Astrocyte (in vitro differentiated cells and primary cell): ENCODE data around the gene RESF1. TPM values are rescaled to one million over a fixed set of nuclear protein-coding genes. Genes with fewer than 3 reads are reported as not detected.

Source experiments
- DNase-seq: peaks from one replicate; pipeline ENCODE4 v3.0.0-alpha.2; 2010; ENCODE audit warnings: low read depth
- FAIRE-seq: peaks from 2 replicates; lab custom pipeline; 2011; peaks lifted over from hg19 to GRCh38; lab: Jason Lieb, UNC
- H2AFZ ChIP-seq: 2 replicates; pipeline ENCODE4 v1.6.0; 2012; ENCODE audit warnings: low read depth, low read length, inconsistent platforms
- H3K27ac ChIP-seq: 2 replicates; pipeline ENCODE4 v1.5.1; 2011; ENCODE audit warnings: low read depth, low read length, inconsistent platforms
- H3K27me3 ChIP-seq: 2 replicates; pipeline ENCODE4 v1.6.0; 2011; ENCODE audit warnings: low read length, inconsistent platforms; ENCODE audit not compliant: insufficient read depth
- H3K36me3 ChIP-seq: 2 replicates; pipeline ENCODE4 v1.5.1; 2011; ENCODE audit warnings: low read length, inconsistent platforms; ENCODE audit not compliant: insufficient read depth
- H3K4me1 ChIP-seq: 2 replicates; pipeline ENCODE4 v1.5.1; 2011; ENCODE audit warnings: low read length, inconsistent platforms; ENCODE audit not compliant: insufficient read depth
- H3K4me2 ChIP-seq: 2 replicates; pipeline ENCODE4 v1.6.0; 2012; ENCODE audit warnings: low read length, inconsistent platforms
- H3K4me3 ChIP-seq: 2 replicates; pipeline ENCODE4 v1.5.1; 2011; ENCODE audit warnings: low read depth, mild to moderate bottlenecking, low read length, inconsistent platforms; ENCODE audit not compliant: insufficient read depth
- H3K79me2 ChIP-seq: 2 replicates; pipeline ENCODE4 v1.6.0; 2012; ENCODE audit warnings: mild to moderate bottlenecking, low read length, inconsistent platforms; ENCODE audit not compliant: insufficient read depth
- H3K9ac ChIP-seq: 2 replicates; pipeline ENCODE4 v1.6.0; 2012; ENCODE audit warnings: mild to moderate bottlenecking, low read length, inconsistent platforms
- H3K9me3 ChIP-seq: 2 replicates; pipeline ENCODE4 v1.5.1; 2012; ENCODE audit warnings: low read depth, mild to moderate bottlenecking, low read length, inconsistent platforms; ENCODE audit not compliant: insufficient read depth
- H4K20me1 ChIP-seq: 2 replicates; pipeline ENCODE4 v1.6.0; 2012; ENCODE audit warnings: low read length, inconsistent platforms; ENCODE audit not compliant: insufficient read depth
- H3K27ac Mint-ChIP-seq: one replicate; pipeline ENCODE4 v1.8.0; 2021; ENCODE audit warnings: mild to moderate bottlenecking, mixed read lengths; ENCODE audit not compliant: unreplicated experiment
- H3K27me3 Mint-ChIP-seq: one replicate; pipeline ENCODE4 v1.8.0; 2021; ENCODE audit warnings: low read depth, mixed read lengths; ENCODE audit not compliant: unreplicated experiment
- H3K36me3 Mint-ChIP-seq: one replicate; pipeline ENCODE4 v1.8.0; 2021; ENCODE audit warnings: low read depth, mixed read lengths; ENCODE audit not compliant: unreplicated experiment
- H3K4me1 Mint-ChIP-seq: one replicate; pipeline ENCODE4 v1.8.0; 2021; ENCODE audit warnings: low read depth, mixed read lengths; ENCODE audit not compliant: unreplicated experiment
- H3K4me3 Mint-ChIP-seq: one replicate; pipeline ENCODE4 v1.8.0; 2021; ENCODE audit warnings: mild to moderate bottlenecking, moderate library complexity, mixed read lengths; ENCODE audit not compliant: unreplicated experiment
- H3K9me3 Mint-ChIP-seq: one replicate; pipeline ENCODE4 v1.8.0; 2021; ENCODE audit warnings: mild to moderate bottlenecking, mixed read lengths; ENCODE audit not compliant: unreplicated experiment
- CTCF ChIP-seq: IDR thresholded peaks from 2 replicates; pipeline ENCODE4 v1.5.1; 2011; ENCODE audit warnings: low read depth, mild to moderate bottlenecking, inconsistent platforms, low read length, moderate library complexity; ENCODE audit not compliant: insufficient read depth
- EZH2 ChIP-seq: IDR thresholded peaks from 2 replicates; pipeline ENCODE4 v1.6.1; 2012; ENCODE audit warnings: mild to moderate bottlenecking, low read length, inconsistent platforms; ENCODE audit not compliant: insufficient read depth
- total RNA-seq: library from RNA; stranded (reverse); gene quantifications from 2 replicates; pipeline ENCODE4 v1.2.1, GENCODE V29; 2021

The RESF1 gene
- total RNA-seq, 1 donor from 2014 or later: 22.2 TPM

- H3K9ac ChIP-seq: no peak overlapping the region
- H4K20me1 ChIP-seq: peaks cover 1% of the 10 kb centered on the region
- Mint-ChIP-seq H3K27ac (no peak overlapping the region), H3K36me3 (peaks cover 39% of the 10 kb centered on the region), H3K4me3 (no peak overlapping the region), H3K27me3 (no peaks in the 10 kb centered on the region), H3K9me3 (peaks cover 11% of the 10 kb centered on the region), H3K4me1 (peaks cover 2% of the 10 kb centered on the region)
- FAIRE-seq (no peak), DNase-seq (no peak)
- no peak for TF ChIP-seq CTCF
- no peak for TF ChIP-seq EZH2
- H2AFZ ChIP-seq: no peak overlapping the region
- no peaks in the 10 kb centered on the region for H3K27me3 ChIP-seq
- H3K4me1 ChIP-seq: no peaks in the 10 kb centered on the region
- H3K4me2 ChIP-seq: no peak overlapping the region
- no peak overlapping the region for H3K27ac ChIP-seq
- H3K79me2 ChIP-seq: peaks cover 22% of the 10 kb centered on the region
- H3K36me3 ChIP-seq: no peaks in the 10 kb centered on the region
- H3K9me3 ChIP-seq: no peaks in the 10 kb centered on the region
- H3K4me3 ChIP-seq: no peak overlapping the region
Observed at GRCh38 chr12:31974673-31975072, 15.5 kb downstream of the RESF1 start.

GRCh38 chr12:31984806-31985591 lies 25.8 kb downstream of the RESF1 start:
- Histone ChIP-seq H3K9me3 (no peaks in the 10 kb centered on the region), H2AFZ (no peak overlapping the region), H3K27ac (no peak overlapping the region), H3K9ac (no peak overlapping the region), H3K36me3 (peaks cover 20% of the 10 kb centered on the region), H3K4me2 (no peak overlapping the region), H3K4me3 (no peak overlapping the region), H4K20me1 (no peaks in the 10 kb centered on the region), H3K4me1 (peaks cover 2% of the 10 kb centered on the region), H3K27me3 (no peaks in the 10 kb centered on the region), H3K79me2 (no peaks in the 10 kb centered on the region)
- peaks cover 28% of the 10 kb centered on the region for H3K36me3 Mint-ChIP-seq
- DNase-seq: no peak
- H3K27me3 Mint-ChIP-seq: no peaks in the 10 kb centered on the region
- H3K9me3 Mint-ChIP-seq: peaks cover 20% of the 10 kb centered on the region
- peaks cover 11% of the 10 kb centered on the region for H3K4me1 Mint-ChIP-seq
- no peak overlapping the region for H3K27ac Mint-ChIP-seq
- no peak for TF ChIP-seq CTCF
- TF ChIP-seq EZH2: no peak
- H3K4me3 Mint-ChIP-seq: no peak overlapping the region
- FAIRE-seq: no peak

- H3K9me3 Mint-ChIP-seq: peaks cover 20% of the 10 kb centered on the region
Observed at GRCh38 chr12:31985832-31986231, 26.6 kb downstream of the RESF1 start.

More at GRCh38 chr12:31985832-31986231, 26.6 kb downstream of the RESF1 start:
- Histone ChIP-seq H2AFZ (no peak overlapping the region), H3K4me3 (no peak overlapping the region), H3K9ac (no peak overlapping the region), H3K27me3 (no peaks in the 10 kb centered on the region), H3K4me1 (peaks cover 3% of the 10 kb centered on the region), H3K79me2 (no peaks in the 10 kb centered on the region), H3K9me3 (no peaks in the 10 kb centered on the region), H3K27ac (no peak overlapping the region), H3K4me2 (no peak overlapping the region), H4K20me1 (no peaks in the 10 kb centered on the region), H3K36me3 (peaks cover 16% of the 10 kb centered on the region)
- no peaks in the 10 kb centered on the region for H3K27me3 Mint-ChIP-seq
- no peak overlapping the region for H3K4me3 Mint-ChIP-seq
- peaks cover 27% of the 10 kb centered on the region for H3K36me3 Mint-ChIP-seq
- TF ChIP-seq EZH2 (no peak), CTCF (no peak)
- H3K27ac Mint-ChIP-seq: no peak overlapping the region
- FAIRE-seq (no peak), DNase-seq (no peak)
- peaks cover 13% of the 10 kb centered on the region for H3K4me1 Mint-ChIP-seq
